ENCODE data around the gene SPAG16.

The SPAG16 gene

GRCh38 chr2:213740453-213740852 lies 456.2 kb downstream of the SPAG16 start:
- DNase-seq (ENCODE audit: extremely low read depth, low read depth), result no peak
- no peak for TF ChIP-seq CTCF (IDR thresholded peaks at IDR 0.05; ENCODE audit: low read depth, low read length)

GRCh38 chr2:213751446-213751845 lies 467.2 kb downstream of the SPAG16 start:
- TF ChIP-seq CTCF (IDR thresholded peaks at IDR 0.05; ENCODE audit: low read depth, low read length), result no peak
- no peak for DNase-seq (ENCODE audit: extremely low read depth, low read depth)

GRCh38 chr2:213752575-213752974 lies 468.3 kb downstream of the SPAG16 start:
- TF ChIP-seq CTCF (IDR thresholded peaks at IDR 0.05; ENCODE audit: low read depth, low read length), result no peak
- DNase-seq (ENCODE audit: extremely low read depth, low read depth), result no peak

GRCh38 chr2:213757525-213757924 lies 473.3 kb downstream of the SPAG16 start:
- TF ChIP-seq CTCF (IDR thresholded peaks at IDR 0.05; ENCODE audit: low read depth, low read length), result no peak
- no peak for DNase-seq (ENCODE audit: extremely low read depth, low read depth)

GRCh38 chr2:213763354-213763753 lies 479.1 kb downstream of the SPAG16 start:
- DNase-seq (ENCODE audit: extremely low read depth, low read depth), result no peak
- no peak for TF ChIP-seq CTCF (IDR thresholded peaks at IDR 0.05; ENCODE audit: low read depth, low read length)

- TF ChIP-seq CTCF (IDR thresholded peaks at IDR 0.05; ENCODE audit: low read depth, low read length), result no peak
- DNase-seq (ENCODE audit: extremely low read depth, low read depth), result no peak
Observed at GRCh38 chr2:213763963-213764362, 479.7 kb downstream of the SPAG16 start.

GRCh38 chr2:213764849-213765248 lies 480.6 kb downstream of the SPAG16 start:
- TF ChIP-seq CTCF (IDR thresholded peaks at IDR 0.05; ENCODE audit: low read depth, low read length), result no peak
- DNase-seq (ENCODE audit: extremely low read depth, low read depth), result no peak

Data from AG09319 (cell line).